Activated CD8-positive, alpha-beta memory T cell treated with anti-CD3 and anti-CD28 coated beads, Interleukin-2, amount 50 U/mL, for 4 hours (primary cell): ENCODE data around the gene KRTAP26-1.

Source experiments
- DNase-seq: peaks from one replicate; pipeline ENCODE4 v3.0.0-alpha.2; 2020

KRTAP26-1 gene

DNA sequence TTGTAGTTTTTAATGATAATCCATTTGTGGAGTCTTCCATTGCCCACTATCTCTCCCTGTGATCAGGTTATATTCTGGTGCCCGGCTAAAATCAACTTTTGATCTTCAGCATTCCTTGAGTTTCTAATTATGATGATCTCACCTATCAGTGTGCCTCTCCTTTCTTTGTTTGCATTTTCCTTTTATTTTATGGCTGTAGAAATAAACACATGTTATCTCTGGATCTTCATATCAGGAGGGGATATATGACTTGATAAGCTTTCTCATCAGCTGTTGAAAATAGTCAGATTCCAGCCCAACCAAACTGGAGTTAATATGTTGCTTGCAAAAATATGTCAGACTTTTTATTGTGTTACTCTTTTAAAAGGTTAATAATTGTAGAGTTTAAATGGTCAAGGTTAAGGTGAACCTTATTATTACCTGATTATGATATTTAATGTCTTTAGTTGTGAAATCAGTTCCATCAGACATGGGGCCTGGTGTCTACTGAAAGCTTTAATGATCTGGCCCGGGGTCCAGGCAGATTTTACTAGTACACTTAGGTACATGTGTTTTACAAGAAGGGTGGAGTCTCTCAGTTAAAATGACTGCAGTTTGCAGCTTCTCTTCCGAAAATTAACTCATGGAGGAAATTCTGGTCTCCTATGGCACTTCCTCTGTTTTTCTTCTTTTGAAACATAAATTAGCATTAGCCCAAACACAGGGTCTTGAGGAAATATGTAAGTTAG, 50.1 kb downstream of the KRTAP26-1 start:
- DNase-seq: no peak
